ENCODE results near the gene GLO1. TPM values are rescaled to one million over a fixed set of nuclear protein-coding genes. Genes with fewer than 3 reads are reported as not detected.

Gene GLO1
- total and polyA plus RNA-seq, 9 of the 15 experiments (the other 6 are each of a cell fraction or from before 2014, with no cell fraction given), result 155 to 331 (median 203) TPM

DNA sequence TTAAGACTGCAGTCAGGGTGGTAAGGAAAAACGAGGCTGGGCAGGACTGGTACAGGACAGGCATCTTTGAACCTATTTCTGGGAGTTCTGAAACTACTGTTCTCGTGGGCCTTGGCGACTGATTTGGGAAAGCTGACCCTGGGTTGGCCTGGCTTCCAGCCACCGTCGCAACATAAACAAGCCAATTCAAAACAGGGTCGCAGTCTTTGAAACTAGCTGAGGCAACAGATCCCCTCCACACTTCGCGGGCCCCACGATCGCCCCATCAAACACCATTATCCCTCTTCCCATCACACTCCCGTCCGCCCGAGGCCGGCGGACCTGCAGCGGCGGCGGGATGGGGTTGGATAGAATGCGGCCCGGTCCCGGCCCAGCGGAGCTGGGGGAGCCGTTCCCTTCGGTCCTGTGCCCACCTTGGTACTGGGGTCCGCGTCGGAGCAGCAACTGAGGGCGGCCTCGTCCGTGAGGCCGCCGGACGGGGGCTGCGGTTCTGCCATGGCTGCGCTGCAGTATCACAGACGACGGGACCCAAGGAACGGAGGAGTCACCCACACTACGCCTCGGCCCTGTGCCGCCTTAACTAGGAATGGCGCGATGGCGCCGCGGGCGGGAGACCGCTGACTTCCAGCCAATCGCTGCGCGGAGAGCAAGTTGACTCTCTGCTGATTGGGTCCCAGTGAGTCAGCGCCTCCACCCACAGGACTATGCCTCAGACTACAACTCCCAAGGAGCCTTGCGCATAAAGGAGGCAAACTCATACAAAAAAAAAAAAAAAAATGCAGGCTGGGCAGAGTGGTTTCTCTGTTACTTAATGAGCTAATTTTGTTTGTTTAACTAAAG, at the start of gene GLO1 (continued):
- TF ChIP-seq CREM (IDR thresholded peaks at IDR 0.05; ENCODE audit: low read depth) (peak; percentile 81), TAL1 (IDR thresholded peaks at IDR 0.05) (no peak; the same call in 1 of the 2 replicates), RCOR1 (IDR thresholded peaks at IDR 0.05; ENCODE audit: borderline replicate concordance in 1 of 2, low read depth in 2 of 2, low read length in 2 of 2) (peak in 1 of 2 experiments; percentile 46; a peak in 2 of 4 replicates), SLC30A9 (CRISPR knock-in tag; IDR thresholded peaks at IDR 0.05) (no peak), RAD21 (CRISPR knock-in tag; conservative IDR thresholded peaks at IDR 0.05 in 1 of 2, IDR thresholded peaks at IDR 0.05 in 1 of 2) (no peak), BCL6 (CRISPR knock-in tag; IDR thresholded peaks at IDR 0.05) (no peak), MTA1 (IDR thresholded peaks at IDR 0.05; ENCODE audit: borderline replicate concordance) (no peak), ERF (CRISPR knock-in tag; IDR thresholded peaks at IDR 0.05) (no peak; the same call in 1 of the 2 replicates), PYGO2 (tag; IDR thresholded peaks at IDR 0.05) (no peak), KAT8 (IDR thresholded peaks at IDR 0.05; ENCODE audit: low read depth) (no peak), HIVEP1 (CRISPR knock-in tag; IDR thresholded peaks at IDR 0.05) (no peak), PHB2 (IDR thresholded peaks at IDR 0.05; ENCODE audit: low read depth) (no peak), ZNF12 (CRISPR knock-in tag; IDR thresholded peaks at IDR 0.05) (peak; percentile 60; the same call in 1 of the 2 replicates), CHD1 (IDR thresholded peaks at IDR 0.05; ENCODE audit: low read length) (no peak), PHTF2 (CRISPR knock-in tag; IDR thresholded peaks at IDR 0.05) (no peak), ZSCAN29 (IDR thresholded peaks at IDR 0.05) (no peak), ZNF699 (CRISPR knock-in tag; IDR thresholded peaks at IDR 0.05; ENCODE audit: insufficient replicate concordance) (no peak), ZC3H11A (IDR thresholded peaks at IDR 0.05; ENCODE audit: low read depth, low read length) (no peak), SMARCE1 (IDR thresholded peaks at IDR 0.05) (no peak), NR2C2 (CRISPR knock-in tag; IDR thresholded peaks at IDR 0.05) (no peak), NR2C2 (tag; IDR thresholded peaks at IDR 0.05) (peak; percentile 71), TSC22D4 (tag; IDR thresholded peaks at IDR 0.05) (no peak), GABPA (tag; conservative IDR thresholded peaks at IDR 0.05; ENCODE audit: low read depth) (peak; percentile 42; the same call in 1 of the 2 replicates), ZBED1 (IDR thresholded peaks at IDR 0.05) (no peak), ZNF764 (CRISPR knock-in tag; IDR thresholded peaks at IDR 0.05; ENCODE audit: low read depth) (no peak), SMAD3 (CRISPR knock-in tag; conservative IDR thresholded peaks at IDR 0.05) (0 out of 2 replicates have a peak, but pooled peaks have one; percentile 2), RAD51 (IDR thresholded peaks at IDR 0.05; ENCODE audit: borderline replicate concordance, low read depth) (no peak), PTBP1 (IDR thresholded peaks at IDR 0.05; ENCODE audit: low read depth, low read length) (0 out of 2 replicates have a peak, but pooled peaks have one; percentile 55)
- TF ChIP-seq, protein P1, sequence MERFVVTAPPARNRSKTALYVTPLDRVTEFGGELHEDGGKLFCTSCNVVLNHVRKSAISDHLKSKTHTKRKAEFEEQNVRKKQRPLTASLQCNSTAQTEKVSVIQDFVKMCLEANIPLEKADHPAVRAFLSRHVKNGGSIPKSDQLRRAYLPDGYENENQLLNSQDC (CRISPR knock-in tag; IDR thresholded peaks at IDR 0.05), result 0 out of 2 replicates have a peak, but pooled peaks have one; percentile 8
- TF ChIP-seq, protein P2, sequence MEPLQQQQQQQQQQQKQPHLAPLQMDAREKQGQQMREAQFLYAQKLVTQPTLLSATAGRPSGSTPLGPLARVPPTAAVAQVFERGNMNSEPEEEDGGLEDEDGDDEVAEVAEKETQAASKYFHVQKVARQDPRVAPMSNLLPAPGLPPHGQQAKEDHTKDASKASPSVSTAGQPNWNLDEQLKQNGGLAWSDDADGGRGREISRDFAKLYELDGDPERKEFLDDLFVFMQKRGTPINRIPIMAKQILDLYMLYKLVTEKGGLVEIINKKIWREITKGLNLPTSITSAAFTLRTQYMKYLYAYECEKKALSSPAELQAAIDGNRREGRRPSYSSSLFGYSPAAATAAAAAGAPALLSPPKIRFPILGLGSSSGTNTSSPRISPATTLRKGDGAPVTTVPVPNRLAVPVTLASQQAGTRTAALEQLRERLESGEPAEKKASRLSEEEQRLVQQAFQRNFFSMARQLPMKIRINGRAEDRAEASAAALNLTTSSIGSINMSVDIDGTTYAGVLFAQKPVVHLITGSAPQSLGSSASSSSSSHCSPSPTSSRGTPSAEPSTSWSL (CRISPR knock-in tag; IDR thresholded peaks at IDR 0.05; ENCODE audit: borderline replicate concordance), result no peak
